K562 (cell line): ENCODE results near the gene RAP1GAP2.

Experiments
- DACH1 ChIP-seq: fragments of 450-650 bp; IDR thresholded peaks from 2 replicates; pipeline ENCODE4 v1.6.1; 2018; ENCODE audit not compliant: partially characterized antibody
- EZH2 ChIP-seq: IDR thresholded peaks from 2 replicates; pipeline ENCODE4 v1.6.1; 2012; ENCODE audit warnings: low read depth, mild to moderate bottlenecking, inconsistent platforms, low read length, borderline replicate concordance
- JUN ChIP-seq, 2 experiments: sonication (generic) in 1 of 2; formaldehyde crosslinking in 1 of 2; IDR thresholded peaks; 2 replicates each; pipeline versions ENCODE4 v1.6.1 to v1.8.0; 2012 to 2022; ENCODE audit warnings: borderline replicate concordance in 2 of 2, mild to moderate bottlenecking in 2 of 2, improper control_type of control experiment in 1 of 2, low read depth in 1 of 2, low read length in 1 of 2, missing genetic modification reagents in 1 of 2
- JUND ChIP-seq, 2 experiments: IDR thresholded peaks; 2 replicates in 1 of 2; 3 replicates in 1 of 2; pipeline ENCODE4 v1.6.1; 2011; ENCODE audit warnings: borderline replicate concordance in 2 of 2, low read depth in 2 of 2, low read length in 2 of 2, improper control_type of control experiment in 1 of 2, missing biosample characterization in 1 of 2, missing genetic modification characterization in 1 of 2, missing genetic modification reagents in 1 of 2
- TEAD1 ChIP-seq, 2 experiments: fragments of 450-650 bp in 1 of 2; sonication (generic) in 1 of 2; formaldehyde crosslinking; IDR thresholded peaks; 2 replicates each; pipeline versions ENCODE4 v1.4.0 to v1.8.0; 2020 to 2022; ENCODE audit warnings: mild to moderate bottlenecking in 2 of 2, missing genetic modification reagents in 1 of 2
- TEAD2 ChIP-seq: fragments of 450-650 bp; IDR thresholded peaks from 2 replicates; pipeline ENCODE4 v1.6.1; 2016; ENCODE audit warnings: missing genetic modification characterization, control low read depth, missing compliant biosample characterization
- ZBTB7A ChIP-seq: IDR thresholded peaks from 2 replicates; pipeline ENCODE4 v1.6.1; 2011; ENCODE audit warnings: low read depth, mild to moderate bottlenecking, low read length, moderate library complexity, borderline replicate concordance; ENCODE audit not compliant: control insufficient read depth
- ZNF146 ChIP-seq: IDR thresholded peaks from one replicate; pipeline ENCODE4 v1.6.1; 2018; ENCODE audit warnings: missing compliant biosample characterization; ENCODE audit not compliant: unreplicated experiment
- ZNF274 ChIP-seq: IDR thresholded peaks from 2 replicates; pipeline ENCODE4 v1.6.1; 2011; ENCODE audit warnings: low read depth, mild to moderate bottlenecking, low read length, moderate library complexity, borderline replicate concordance
- ZNF57 ChIP-seq: fragments of 450-650 bp; formaldehyde crosslinking; IDR thresholded peaks from 2 replicates; pipeline ENCODE4 v1.4.0; 2020; ENCODE audit warnings: mild to moderate bottlenecking, moderate library complexity
- TF ChIP-seq, protein P1 (sequence below): IDR thresholded peaks from 2 replicates; pipeline ENCODE4 v1.6.1; 2016; ENCODE audit warnings: missing genetic modification characterization, missing compliant biosample characterization
- TF ChIP-seq, protein P2 (sequence below), 3 experiments: IDR thresholded peaks in 2 of 3; conservative IDR thresholded peaks in 1 of 3; 2 replicates each; pipeline ENCODE4 v1.5.1; 2011 to 2012; ENCODE audit warnings: low read length in 3 of 3, mild to moderate bottlenecking in 3 of 3, control low read depth in 2 of 3, improper control_type of control experiment in 1 of 3, inconsistent platforms in 1 of 3, low read depth in 1 of 3, mixed read lengths in 1 of 3, moderate library complexity in 1 of 3; ENCODE audit not compliant: insufficient read depth in 2 of 3
- TF ChIP-seq, protein P3 (sequence below): fragments of 250-450 bp; sonication (Bioruptor Pico); IDR thresholded peaks from 2 replicates; pipeline ENCODE4 v1.9.0; 2021; ENCODE audit warnings: mild to moderate bottlenecking
- TF ChIP-seq, protein P4 (sequence below): fragments of 450-650 bp; IDR thresholded peaks from 2 replicates; pipeline ENCODE4 v1.6.1; 2016; ENCODE audit warnings: antibody characterized with exemption

DNA sequence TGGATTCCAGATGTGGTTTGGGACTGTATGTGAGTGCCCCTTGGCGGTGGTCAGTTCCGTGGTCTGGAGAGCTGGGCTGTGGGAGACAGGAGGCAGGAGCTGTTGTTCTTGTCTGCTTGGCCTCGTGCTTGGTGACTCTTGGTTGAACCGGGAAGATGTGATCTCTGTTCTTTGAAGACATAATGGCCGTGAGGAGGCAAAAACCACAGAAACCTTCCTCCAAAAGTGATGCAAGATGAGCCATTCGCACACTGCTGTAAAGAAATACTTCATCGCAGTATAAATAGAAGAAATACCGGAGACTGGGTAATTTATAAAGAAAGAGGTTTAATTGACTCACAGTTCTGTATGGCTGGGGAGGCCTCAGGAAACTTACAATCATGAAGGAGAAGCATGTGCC is 128.8 kb downstream of the RAP1GAP2 start:
- TF ChIP-seq, protein P1, sequence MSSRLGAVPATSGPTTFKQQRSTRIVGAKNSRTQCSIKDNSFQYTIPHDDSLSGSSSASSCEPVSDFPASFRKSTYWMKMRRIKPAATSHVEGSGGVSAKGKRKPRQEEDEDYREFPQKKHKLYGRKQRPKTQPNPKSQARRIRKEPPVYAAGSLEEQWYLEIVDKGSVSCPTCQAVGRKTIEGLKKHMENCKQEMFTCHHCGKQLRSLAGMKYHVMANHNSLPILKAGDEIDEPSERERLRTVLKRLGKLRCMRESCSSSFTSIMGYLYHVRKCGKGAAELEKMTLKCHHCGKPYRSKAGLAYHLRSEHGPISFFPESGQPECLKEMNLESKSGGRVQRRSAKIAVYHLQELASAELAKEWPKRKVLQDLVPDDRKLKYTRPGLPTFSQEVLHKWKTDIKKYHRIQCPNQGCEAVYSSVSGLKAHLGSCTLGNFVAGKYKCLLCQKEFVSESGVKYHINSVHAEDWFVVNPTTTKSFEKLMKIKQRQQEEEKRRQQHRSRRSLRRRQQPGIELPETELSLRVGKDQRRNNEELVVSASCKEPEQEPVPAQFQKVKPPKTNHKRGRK (tag), result no peak
- TF ChIP-seq EZH2 (no peak), TEAD2 (no peak), ZNF146 (no peak), DACH1 (no peak), ZNF57 (CRISPR knock-in tag) (no peak), ZBTB7A (no peak), TEAD1 (CRISPR knock-in tag; IDR thresholded peaks at IDR 0.05) (no peak), ZNF274 (no peak), JUN (IDR thresholded peaks at IDR 0.05; ENCODE audit: borderline replicate concordance, low read depth, low read length) (no peak), JUN (CRISPR knock-in tag; IDR thresholded peaks at IDR 0.05; ENCODE audit: borderline replicate concordance) (no peak), JUND (IDR thresholded peaks at IDR 0.05; ENCODE audit: borderline replicate concordance, low read depth, low read length) (no peak), JUND (tag; IDR thresholded peaks at IDR 0.05; ENCODE audit: borderline replicate concordance, low read depth, low read length) (no peak)
- TF ChIP-seq, protein P2, sequence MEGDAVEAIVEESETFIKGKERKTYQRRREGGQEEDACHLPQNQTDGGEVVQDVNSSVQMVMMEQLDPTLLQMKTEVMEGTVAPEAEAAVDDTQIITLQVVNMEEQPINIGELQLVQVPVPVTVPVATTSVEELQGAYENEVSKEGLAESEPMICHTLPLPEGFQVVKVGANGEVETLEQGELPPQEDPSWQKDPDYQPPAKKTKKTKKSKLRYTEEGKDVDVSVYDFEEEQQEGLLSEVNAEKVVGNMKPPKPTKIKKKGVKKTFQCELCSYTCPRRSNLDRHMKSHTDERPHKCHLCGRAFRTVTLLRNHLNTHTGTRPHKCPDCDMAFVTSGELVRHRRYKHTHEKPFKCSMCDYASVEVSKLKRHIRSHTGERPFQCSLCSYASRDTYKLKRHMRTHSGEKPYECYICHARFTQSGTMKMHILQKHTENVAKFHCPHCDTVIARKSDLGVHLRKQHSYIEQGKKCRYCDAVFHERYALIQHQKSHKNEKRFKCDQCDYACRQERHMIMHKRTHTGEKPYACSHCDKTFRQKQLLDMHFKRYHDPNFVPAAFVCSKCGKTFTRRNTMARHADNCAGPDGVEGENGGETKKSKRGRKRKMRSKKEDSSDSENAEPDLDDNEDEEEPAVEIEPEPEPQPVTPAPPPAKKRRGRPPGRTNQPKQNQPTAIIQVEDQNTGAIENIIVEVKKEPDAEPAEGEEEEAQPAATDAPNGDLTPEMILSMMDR (IDR thresholded peaks at IDR 0.05 in 2 of 3, conservative IDR thresholded peaks at IDR 0.05 in 1 of 3; ENCODE audit: insufficient read depth in 2 of 3, low read depth in 1 of 3, low read length in 3 of 3), result no peak
- TF ChIP-seq, protein P3, sequence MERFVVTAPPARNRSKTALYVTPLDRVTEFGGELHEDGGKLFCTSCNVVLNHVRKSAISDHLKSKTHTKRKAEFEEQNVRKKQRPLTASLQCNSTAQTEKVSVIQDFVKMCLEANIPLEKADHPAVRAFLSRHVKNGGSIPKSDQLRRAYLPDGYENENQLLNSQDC (CRISPR knock-in tag), result no peak
- TF ChIP-seq, protein P4, sequence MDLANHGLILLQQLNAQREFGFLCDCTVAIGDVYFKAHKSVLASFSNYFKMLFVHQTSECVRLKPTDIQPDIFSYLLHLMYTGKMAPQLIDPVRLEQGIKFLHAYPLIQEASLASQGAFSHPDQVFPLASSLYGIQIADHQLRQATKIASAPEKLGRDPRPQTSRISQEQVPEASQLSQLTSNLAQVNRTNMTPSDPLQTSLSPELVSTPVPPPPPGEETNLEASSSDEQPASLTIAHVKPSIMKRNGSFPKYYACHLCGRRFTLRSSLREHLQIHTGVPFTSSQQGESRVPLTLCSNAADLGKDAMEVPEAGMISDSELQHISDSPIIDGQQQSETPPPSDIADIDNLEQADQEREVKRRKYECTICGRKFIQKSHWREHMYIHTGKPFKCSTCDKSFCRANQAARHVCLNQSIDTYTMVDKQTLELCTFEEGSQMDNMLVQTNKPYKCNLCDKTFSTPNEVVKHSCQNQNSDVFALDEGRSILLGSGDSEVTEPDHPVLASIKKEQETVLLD, result no peak
